Measurements from ENCODE around the gene LTB4R.
"Not testable (repeated sequence)": the region's sequence is repeated elsewhere in the genome, so short reads cannot be mapped to it uniquely, and the experiment has no call there.

Gene LTB4R

DNA sequence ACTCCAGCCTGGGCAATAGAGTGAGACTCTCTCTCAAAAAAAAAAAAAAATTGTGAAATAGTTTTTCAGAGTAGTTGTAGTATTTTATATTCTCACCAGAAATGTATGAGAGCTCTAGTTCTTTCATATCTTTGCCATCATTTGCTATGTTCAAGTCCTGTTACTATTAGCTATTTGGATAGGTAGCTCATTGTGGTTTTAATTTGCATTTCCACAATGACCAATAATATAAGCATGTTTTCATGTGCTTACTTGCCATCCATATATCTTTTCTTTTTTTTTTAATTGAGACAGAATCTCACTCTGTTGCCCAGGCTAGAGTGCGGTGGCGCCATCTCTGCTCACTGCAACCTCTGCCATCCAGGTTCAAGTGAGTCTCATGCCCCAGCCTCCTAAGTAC lies 36.9 kb downstream of the LTB4R start:
- no peak for DNase-seq

DNA sequence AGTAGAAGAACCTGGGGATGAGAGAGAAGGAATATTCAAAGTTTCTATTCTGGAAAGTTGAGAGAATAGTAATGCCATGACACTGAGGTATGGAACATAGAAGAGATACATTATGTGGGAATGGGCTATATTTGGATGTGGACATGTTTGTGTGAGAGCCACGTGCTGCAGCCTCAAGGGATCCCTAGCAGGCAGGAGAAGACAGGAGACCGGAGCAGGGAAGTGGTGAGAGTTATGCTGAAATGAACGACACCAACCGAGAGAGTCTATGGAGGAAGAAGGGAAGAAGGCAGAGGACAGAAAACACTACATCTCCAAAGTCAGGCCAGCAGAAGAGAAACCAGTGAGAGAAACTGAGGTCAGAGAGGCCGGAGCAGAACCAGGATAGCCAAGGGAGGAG lies 38.4 kb downstream of the LTB4R start:
- no peak for DNase-seq

- no peak for DNase-seq
These were observed 40.2 kb downstream of the LTB4R start for GRCh38 chr14:24351517-24351916.

GRCh38 chr14:24353559-24354481 lies 42.5 kb downstream of the LTB4R start:
- no peak for DNase-seq

DNA sequence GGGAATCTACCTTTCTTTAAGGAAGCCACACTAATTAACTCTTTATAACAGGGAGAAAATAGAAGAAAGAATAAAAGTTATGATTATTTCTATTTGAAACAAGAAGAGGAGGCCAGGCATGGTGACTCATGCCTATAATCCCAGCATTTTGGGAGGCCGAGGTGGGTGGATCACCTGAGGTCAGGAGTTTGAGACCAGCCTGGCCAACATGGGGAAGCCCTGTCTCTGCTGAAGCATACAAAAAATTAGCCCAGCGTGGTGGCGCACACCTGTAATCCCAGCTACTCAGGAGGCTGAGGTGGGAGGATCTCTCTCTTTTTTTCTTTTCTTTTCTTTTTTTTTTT lies 43.2 kb downstream of the LTB4R start:
- not testable (repeated sequence) for DNase-seq

- no peak for DNase-seq
These were observed 43.7 kb downstream of the LTB4R start for GRCh38 chr14:24355009-24355408.

DNA sequence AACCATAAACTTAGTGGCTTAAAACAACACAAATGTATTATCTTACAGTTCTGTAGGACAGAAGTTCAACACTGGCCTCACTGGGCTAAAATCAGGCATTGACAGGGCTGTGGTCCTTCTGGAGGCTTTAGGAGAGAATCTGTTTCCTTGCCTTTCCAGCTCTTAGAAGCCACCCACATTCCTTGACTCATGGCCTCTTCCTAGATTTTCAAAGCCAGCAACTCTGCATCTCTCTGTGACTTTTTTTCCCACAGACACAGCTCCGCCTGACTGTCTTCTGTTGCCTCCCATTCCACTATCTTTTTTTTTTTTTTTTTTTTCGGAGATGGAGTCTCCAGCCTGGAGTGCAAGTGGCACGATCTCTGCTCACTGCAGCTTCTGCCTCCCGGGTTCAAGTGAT lies 44.9 kb downstream of the LTB4R start:
- no peak for DNase-seq

DNA sequence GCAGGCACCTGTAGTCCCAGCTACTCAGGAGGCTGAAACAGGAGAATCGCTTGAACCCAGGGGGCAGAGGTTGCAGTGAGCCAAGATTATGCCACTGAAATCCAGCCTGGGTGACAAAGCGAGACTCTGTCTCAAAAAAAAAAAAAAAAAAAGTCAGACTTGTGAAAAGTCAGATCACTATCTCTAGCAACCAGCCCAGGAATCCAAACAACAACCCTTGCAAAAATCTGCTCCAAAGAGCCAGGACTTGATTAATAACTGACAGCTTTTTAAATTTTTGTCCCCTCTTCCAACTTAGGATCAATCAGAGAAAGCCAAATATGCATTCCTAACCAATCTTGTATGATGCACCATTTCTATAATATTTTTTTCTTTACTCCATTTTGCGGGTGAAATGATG lies 49.0 kb downstream of the LTB4R start:
- DNase-seq, result no peak

DNA sequence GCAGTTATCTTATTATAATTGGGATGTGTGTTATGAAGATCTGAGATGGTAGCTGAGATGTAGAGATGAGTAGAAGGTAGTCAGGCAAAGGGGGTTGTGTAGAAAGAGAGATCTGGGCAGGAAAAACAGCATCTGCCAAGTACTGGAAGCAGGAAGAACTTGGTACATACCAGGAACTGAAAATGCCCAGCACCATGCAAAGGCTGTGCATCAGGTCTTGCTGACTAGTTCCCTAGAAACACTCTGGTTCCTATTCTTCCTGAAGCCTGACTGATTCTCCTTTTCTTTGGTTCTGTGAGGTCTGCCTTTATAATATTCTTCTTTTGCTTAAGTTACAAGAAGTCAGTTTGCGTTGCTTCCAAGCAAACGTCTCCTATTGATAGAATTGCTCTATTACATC lies 50.0 kb downstream of the LTB4R start:
- DNase-seq, result no peak

- no peak for DNase-seq
These were observed 51.1 kb downstream of the LTB4R start for GRCh38 chr14:24362241-24362960.

- no peak for DNase-seq
These were observed 52.1 kb downstream of the LTB4R start for GRCh38 chr14:24363401-24363800.

DNA sequence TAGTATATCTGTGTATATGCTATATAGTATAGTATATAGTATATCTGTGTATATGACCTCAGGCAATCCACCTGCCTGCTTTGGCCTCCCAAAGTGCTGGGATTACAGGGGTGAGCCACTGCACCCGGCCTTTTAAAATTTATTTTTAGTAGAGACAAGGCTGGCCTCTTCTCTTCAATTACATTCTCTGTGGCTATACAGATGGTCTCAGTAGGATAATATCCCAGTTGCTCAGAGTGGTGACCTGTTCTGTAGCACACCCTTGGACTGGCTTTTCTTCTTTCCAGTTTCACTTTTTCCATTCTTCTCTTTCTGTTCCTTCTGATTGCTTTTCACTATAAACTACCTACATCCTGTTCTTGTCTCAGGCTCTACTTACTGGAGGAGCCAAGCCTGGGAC lies 53.5 kb downstream of the LTB4R start:
- no peak for DNase-seq

DNA sequence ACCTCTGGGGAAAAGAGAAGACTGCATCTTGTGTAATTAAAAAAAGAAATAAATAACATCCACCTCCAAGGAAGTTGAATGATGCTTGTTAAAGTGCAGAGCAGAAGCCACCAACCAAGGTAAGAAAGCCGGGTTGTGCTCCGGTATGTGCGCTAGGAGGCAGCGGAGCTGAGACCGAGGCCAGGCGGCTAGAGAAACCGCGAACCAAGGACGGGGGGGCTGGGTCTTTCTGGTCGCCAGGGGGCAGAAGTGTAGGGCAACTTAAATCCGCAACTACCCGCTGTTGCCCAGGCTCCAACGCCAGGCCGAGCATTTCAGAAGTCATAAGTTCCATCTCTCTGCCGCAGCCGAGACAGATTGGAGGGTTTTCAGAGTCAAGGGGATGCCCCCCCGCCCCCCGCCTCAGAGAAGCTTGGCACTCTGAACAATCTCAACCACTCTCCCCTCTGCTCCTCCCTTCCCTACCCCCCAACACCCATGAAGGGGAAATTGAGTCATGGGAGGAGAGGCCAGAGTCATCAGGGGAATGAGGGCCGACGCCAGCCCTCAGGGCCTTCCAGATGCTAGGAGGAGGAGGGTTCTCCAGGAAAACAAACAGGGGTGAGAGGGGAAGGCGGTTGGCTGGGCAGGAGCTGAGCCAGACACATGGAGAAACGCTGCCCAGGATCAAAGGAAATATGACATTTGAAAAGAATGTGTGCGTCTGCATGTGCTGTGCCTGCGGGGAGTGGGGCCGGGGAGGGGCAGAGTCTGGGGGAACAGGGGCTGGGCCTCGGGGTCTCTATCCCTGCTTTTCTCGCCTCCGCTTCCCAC lies 54.5 kb downstream of the LTB4R start:
- DNase-seq, result peak; percentile 91

- DNase-seq, result no peak
These were observed 55.1 kb downstream of the LTB4R start for GRCh38 chr14:24366413-24366720.

DNA sequence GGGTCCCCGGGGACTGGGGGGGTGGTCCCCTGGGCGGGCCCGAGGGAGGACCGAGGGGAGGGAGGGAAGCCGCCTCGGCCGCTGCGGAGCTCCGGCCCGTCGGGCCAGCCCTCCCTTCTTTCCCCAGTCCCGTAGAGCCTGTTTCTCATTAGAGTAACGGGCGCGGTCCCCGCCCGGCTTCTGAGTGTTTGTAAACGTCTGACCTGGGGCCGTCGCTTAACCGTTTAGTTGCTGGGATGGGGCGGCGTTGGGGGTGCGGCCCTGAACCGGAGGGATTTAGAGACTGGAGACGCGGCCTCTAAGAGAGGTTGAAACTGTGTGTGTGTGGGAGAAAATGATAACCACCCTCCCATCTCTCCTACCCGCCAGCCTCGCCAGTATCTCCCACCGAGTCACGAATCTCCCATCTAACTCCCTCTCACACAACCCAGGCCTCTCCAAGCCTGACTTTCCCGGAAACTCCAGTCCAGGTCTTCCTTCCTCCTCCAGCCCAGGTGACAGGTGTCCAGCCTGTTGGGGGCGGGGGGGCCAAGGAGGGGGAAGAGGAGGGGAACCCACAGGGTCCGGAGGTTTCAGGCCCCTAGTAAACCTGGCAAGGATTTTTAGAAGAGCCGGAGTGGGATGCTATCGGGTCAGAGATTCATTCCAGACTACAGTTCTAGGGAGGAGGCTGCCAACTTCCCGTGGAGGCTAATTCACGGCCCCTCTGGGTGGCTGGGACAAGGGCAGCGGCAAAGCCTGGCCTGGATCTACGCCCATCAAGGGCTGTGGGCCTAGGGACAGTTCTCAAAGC lies 55.6 kb downstream of the LTB4R start:
- peak; percentile 94 for DNase-seq

Data from right forelimb (tissue), 1 donor.